CD4-positive, alpha-beta T cell treated with Interleukin-17A for 4 hours (primary cell): ENCODE results near the gene KIF19.
"Not testable (repeated sequence)": the region's sequence is repeated elsewhere in the genome, so short reads cannot be mapped to it uniquely, and the experiment has no call there.

Source experiments
- DNase-seq: peaks from one replicate; pipeline ENCODE4 v3.0.0-alpha.2; 2020; ENCODE audit warnings: mixed read lengths

The KIF19 gene

GRCh38 chr17:74325743-74326379 is at the start of gene KIF19:
KIF19 (plus strand) TSS chr17:74326226; CDS start chr17:74326350, 124 bp downstream.
- peak; percentile 65 for DNase-seq

- no peak for DNase-seq
Measured at GRCh38 chr17:74276541-74277009, 49.5 kb upstream of the KIF19 start.

- DNase-seq = no peak
Measured at GRCh38 chr17:74277935-74278334, 48.1 kb upstream of the KIF19 start.

GRCh38 chr17:74279617-74280016 is 46.4 kb upstream of the KIF19 start:
- not testable (repeated sequence) for DNase-seq

DNA sequence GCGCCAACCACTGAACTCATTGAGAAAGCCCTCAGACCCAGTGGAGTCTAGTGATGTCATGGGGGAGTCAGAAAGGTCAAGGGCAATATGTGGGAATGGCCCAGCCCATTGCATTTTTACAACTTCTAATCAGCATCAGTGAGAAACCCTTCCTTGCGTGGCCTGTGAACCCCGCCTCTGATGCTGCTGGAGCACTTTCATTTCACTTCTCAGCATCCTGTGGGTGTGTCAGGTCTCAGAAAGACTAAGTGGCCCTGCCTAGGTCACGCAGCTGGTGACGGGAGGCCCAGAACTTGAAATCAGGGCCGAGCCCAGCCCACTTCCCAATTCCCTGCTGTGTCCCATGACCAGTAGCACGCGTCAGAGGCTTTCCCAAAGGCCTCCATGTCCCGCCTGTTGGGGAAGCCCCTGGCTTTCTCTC is 45.9 kb upstream of the KIF19 start:
- peak; percentile 73 for DNase-seq

DNA sequence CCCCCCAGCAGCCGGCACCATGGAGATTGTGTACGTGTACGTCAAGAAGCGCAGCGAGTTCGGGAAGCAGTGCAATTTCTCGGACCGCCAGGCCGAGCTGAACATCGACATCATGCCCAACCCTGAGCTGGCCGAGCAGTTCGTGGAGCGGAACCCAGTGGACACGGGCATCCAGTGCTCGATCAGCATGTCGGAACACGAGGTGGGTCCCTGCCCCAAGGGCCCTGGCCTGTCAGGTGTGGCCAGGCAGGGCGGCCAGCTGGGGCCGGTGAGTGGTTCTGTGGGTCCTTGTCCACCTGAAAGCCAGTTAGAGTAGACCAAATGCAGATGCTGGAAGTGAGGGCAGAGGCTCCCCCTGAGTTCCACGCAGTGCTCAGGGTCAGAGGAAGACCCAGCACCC is 44.2 kb upstream of the KIF19 start:
- no peak for DNase-seq

- not testable (repeated sequence) for DNase-seq
Measured at GRCh38 chr17:74282274-74282586, 43.8 kb upstream of the KIF19 start.

- DNase-seq = peak; percentile 55
Measured at GRCh38 chr17:74282587-74283370, 43.2 kb upstream of the KIF19 start.

DNA sequence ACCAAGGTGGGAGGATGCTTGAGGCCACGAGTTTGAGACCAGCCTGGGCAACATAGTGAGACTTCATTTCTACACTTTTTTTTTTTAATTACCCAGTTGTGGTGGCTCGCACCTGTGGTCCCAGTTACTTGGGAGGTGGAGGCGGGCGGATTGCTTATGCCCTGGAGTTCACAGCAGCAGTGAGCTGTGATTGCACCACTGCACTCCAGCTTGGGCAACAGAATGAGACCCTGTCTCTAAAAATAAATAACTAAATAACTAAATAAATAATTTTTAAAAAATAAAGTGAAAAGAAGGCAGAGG is 42.7 kb upstream of the KIF19 start:
- DNase-seq = no peak

DNA sequence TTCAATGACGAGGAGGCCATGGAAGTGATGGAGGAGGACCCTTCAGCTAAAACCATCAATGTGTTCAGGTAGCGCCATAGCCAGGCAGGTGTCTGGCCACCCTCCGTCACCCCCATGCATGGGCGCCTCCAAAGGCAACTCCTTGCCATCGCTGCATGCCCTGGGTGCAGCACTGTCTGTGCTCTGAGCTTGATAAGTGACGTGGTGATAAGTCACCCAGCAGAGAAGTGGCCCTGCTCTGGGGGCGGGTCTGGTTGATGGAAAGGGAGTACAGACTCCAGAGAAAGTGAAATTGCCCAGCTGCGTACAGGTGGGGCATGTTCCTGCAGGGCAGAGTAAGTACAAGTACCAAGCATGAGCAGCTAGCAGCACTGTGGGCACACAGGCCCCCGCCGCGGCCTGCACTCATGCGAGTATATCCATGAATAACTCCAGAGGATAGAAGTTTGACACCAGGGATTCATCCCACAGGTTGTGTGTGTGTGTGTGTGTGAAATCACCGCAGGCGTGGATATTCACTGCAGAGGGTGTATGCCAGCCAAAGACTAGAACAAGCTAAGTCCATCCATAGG is 38.9 kb upstream of the KIF19 start:
- no peak for DNase-seq

DNA sequence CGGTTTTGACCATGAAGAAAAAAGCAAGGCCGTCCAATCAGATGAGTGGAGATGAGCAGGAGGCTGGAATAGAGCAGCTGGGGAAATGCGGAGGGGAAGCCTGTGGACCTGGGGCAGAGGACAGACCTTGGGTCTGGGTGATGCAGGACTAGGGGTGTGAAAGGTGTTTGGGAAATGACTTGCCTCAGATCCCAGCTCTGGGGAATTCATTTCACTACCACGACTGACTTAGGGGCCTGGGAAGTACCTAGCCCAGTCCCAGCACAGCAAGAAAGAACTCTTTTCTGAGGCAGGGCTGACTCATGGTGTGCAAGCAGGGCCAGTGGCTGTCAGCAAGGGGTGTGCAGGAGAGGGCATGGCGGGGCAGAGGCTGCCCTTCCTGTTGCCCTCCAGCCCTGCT is 37.2 kb upstream of the KIF19 start:
- DNase-seq = no peak

DNA sequence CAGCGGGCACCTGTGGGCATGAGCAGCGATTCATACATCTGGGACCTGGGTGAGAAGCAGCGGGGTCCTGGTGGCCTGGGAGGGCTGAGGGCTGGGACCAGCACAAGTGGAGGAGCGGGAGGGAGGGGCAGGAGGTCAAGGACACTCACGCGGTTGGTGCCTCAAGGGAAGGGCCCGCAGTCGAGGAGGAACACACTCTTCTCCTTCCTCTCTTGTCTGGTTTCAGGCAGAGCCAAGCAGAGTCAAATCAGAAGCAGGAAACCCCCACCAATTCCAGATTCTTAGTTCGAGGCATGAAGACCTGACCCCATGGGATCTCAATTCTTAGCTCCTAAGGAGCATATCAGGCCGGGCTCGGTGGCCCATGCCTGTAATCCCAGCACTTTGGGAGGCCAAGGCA is 36.3 kb upstream of the KIF19 start:
- no peak for DNase-seq

DNA sequence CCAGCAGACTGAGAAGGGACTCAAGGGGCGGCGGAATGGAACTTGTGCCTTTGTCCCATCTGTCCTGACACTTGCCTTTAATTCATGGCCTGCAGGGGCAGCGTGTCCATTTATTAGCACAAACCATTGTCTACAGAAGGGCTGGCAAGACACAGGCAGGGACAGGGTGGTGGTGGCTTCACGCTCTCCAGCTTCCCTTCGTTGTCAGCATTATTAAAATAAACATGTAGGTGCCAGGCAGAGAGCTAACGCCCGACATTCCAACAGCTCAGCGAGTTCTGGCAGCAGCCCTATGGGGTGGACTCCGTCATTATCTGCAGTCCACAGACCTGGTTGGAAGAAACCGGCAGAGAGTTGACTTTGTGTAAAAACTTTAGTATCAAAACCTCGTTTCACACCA is 35.7 kb upstream of the KIF19 start:
- DNase-seq = no peak

GRCh38 chr17:74292495-74292894 is 33.5 kb upstream of the KIF19 start:
- no peak for DNase-seq

DNA sequence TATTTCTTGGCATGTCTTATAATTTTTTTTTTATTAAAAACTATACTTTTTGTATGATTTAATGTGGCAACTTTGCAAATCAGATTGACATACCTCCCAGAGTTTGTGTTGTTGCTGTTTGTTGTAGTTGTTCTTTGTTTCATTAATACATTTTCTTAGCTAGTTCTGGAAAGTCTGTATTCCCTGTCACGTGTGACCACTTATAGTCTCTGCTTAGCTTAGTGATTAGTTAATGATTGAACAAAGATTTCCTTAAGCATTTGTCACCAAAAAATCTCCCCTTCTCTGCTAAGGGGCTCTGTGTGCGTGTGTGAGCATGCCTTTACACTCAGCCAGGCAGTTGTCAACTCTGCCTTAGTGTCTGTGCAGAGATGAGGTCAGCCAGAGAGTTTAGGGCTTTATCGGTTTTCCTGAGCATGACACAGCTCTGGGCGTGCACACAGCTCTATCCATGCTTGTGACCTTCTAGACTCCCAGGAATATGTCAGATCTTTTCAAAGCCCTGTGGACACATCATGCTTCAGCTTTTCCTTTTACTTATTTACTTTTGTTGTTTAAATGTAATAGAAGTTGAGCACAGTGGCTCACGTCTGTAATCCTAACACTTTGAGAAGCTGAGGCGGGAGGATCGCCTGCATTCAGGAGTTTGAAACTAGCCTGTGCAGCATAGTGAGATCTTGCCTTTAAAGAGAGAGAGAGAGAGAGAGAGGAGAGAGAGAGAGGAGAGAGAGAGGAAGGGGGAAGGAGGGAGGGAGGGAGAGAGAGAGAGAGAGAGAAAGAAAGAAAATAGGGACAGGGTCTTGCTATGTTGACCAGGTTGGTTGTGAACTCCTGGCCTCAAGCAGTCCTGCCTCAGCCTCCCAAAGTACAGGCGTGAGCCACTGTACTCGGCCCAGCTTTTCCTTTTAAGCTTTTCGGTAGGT is 30.1 kb upstream of the KIF19 start:
- DNase-seq = no peak

DNA sequence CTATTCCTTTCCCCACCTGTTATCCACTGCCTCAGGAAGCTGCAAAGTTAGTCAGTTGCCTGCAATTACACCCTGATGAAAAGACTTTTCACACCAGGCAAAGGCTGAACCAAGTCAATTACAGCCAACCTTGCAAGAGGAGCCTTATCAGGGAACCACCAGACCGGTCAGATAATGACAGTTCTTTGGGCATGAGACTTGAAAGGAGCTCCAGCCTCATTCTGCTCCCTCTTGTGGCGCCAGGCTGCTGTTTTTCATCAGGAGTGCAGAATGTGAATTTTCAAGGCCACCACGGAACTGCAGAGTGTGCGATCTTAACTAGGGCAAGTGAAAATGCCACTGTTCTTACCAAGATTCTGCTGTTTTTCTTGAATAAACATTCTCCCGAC is 29.5 kb upstream of the KIF19 start:
- peak; percentile 62 for DNase-seq

GRCh38 chr17:74297941-74298340 is 28.1 kb upstream of the KIF19 start:
- DNase-seq = no peak

- no peak for DNase-seq
Measured at GRCh38 chr17:74298778-74299177, 27.2 kb upstream of the KIF19 start.

DNA sequence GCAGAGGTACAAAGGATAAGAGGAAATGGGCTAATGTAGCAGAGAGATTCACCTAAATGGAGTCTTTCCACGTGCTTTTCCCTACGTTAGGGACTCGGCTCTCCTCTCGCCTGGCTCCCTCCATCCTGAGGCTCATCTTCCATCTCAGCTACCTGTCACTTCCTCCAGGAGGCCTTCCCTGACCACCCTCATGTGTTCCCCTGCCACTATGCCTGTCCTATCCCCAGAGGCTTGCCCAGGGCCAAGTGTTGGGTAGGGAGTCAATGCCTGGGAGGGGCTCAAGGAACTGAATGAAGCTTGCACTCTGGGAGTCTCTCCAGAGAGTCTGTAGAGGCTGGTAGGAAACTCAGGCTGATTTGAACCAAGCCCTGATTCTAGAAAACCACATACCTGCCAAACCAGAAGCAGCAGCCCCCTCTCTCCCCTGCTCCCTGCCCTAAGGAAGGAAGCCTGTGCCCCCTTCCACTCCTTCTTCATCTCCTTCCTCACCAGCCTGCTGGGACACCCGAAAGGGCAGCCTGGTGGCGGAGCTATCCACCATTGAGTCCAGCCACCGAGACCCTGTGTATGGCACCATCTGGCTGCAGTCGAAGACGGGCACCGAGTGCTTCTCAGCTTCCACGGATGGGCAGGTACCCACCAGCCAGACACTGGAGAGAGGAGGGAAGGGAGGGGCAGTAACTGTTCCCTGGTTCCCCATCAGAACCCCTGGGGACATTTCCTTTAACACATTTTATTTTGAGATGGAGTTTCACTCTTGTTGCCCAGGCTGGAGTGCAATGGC is 26.6 kb upstream of the KIF19 start:
- DNase-seq = no peak

DNA sequence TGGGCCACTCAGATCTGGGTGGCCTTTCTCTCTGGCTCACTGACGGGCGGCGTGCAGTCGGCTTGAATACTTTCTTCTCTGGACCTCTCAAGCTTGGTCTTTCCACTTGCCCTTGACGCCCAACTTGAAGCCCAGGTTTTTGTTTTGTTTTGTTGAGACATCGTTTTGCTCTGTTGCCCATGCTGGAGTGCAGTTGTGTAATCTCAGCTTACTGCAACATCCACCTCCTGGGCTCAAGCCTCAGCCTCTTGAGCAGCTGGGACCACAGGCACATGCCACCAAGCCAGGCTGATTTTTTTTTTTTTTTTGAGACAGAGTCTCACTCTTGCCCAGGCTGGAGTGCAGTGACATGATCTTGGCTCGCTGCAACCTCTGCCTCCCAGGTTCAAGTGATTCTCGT is 22.7 kb upstream of the KIF19 start:
- DNase-seq = no peak

GRCh38 chr17:74304184-74304583 is 21.8 kb upstream of the KIF19 start:
- DNase-seq = no peak

GRCh38 chr17:74305865-74306654 is 20.0 kb upstream of the KIF19 start:
- no peak for DNase-seq
